Ovary (tissue), 9 donors: ENCODE measurements around the gene GPN1. TPM values are rescaled to one million over a fixed set of nuclear protein-coding genes. Genes with fewer than 3 reads are reported as not detected.

Experiments used
- DNase-seq, 5 donors: peaks; one replicate each; pipeline ENCODE4 v3.0.0-alpha.2; 2019 to 2020
- H3K27ac ChIP-seq, 2 donors: fragments of 200-600 bp; one replicate each; pipeline versions ENCODE4 v1.5.1 to v1.8.0; 2019 to 2022
- H3K27me3 ChIP-seq: fragments of 200-600 bp; one replicate; pipeline ENCODE4 v1.8.0; 2022
- H3K36me3 ChIP-seq: fragments of 200-600 bp; sonication (generic); one replicate; pipeline ENCODE4 v1.5.1; 2019
- H3K4me1 ChIP-seq: one replicate; pipeline ENCODE4 v1.8.1; 2013; ENCODE audit warnings: mild to moderate bottlenecking, moderate library complexity; ENCODE audit not compliant: insufficient read depth
- H3K4me3 ChIP-seq: fragments of 200-600 bp; sonication (generic); one replicate; pipeline ENCODE4 v1.5.1; 2017
- H3K9me3 ChIP-seq, 2 donors: fragments of 200-600 bp in 1 of 2; sonication (generic) in 1 of 2; one replicate each; pipeline versions ENCODE4 v1.5.1 to v1.8.1; 2013 to 2019; ENCODE audit warnings: mild to moderate bottlenecking in 1 of 2, moderate library complexity in 1 of 2
- CTCF ChIP-seq, 3 donors: fragments of 450-650 bp in 2 of 3; fragments of 200-600 bp in 1 of 3; IDR thresholded peaks; one replicate each; pipeline versions ENCODE4 v1.5.1 to v1.8.0; 2016 to 2022; ENCODE audit warnings: antibody characterized with exemption in 3 of 3, mild to moderate bottlenecking in 1 of 3
- EP300 ChIP-seq: sonication (generic); formaldehyde crosslinking; IDR thresholded peaks from one replicate; pipeline ENCODE4 v1.6.1; 2017; ENCODE audit warnings: antibody characterized with exemption
- POLR2A ChIP-seq: fragments of 450-650 bp; IDR thresholded peaks from one replicate; pipeline ENCODE4 v1.6.1; 2017; ENCODE audit warnings: antibody characterized with exemption, mild to moderate bottlenecking, moderate library complexity
- WGBS, 3 donors: extraction: QIAGEN DNeasy Blood & Tissue Kit in 1 of 3; methylation state at CpG; one replicate each; pipeline versions ENCODE4 v1.1.5 to v1.1.7; 2013 to 2017; 5-methylcytosine and 5-hydroxymethylcytosine counted together
- intact Hi-C, 4 donors: fragments of 100-400 bp; cut with DNase I; formaldehyde crosslinking; loops; one replicate each; pipeline versions ENCODE4 v1.11.0 to v1.15.1; 2022 to 2023
- polyA plus RNA-seq, 2 donors: library from polyadenylated mRNA; stranded (reverse); fragments of 200-250 nt in 1 of 2; fragments of 350-450 nt in 1 of 2; fragmentation: Illumina TruSeq in 1 of 2; extraction: RNeasy Lipid Tissue Mini Kit (QIAGEN cat#74804) in 1 of 2; gene quantifications; one replicate each; pipeline ENCODE4 v1.2.3, GENCODE V29; 2013 to 2014
- small RNA-seq: library from RNA; depleted of rRNA; stranded (forward); fragments of <200 nt; gene quantifications from one replicate; pipeline ENCODE3, GENCODE V24; 2016
- total RNA-seq, 7 donors: library from RNA; depleted of rRNA in 2 of 7; stranded (reverse); fragments of >200 nt in 2 of 7; fragmentation: NEBNext Ultra II Directional in 3 of 7; extraction: Animal tissue kit (Norgen Biotek cat#: 25700) in 3 of 7; gene quantifications; one replicate each; pipeline versions ENCODE4 v1.1.0 to v1.2.4, GENCODE V29; 2016 to 2023
- donor health status: DM: no; HTN: no; CAD: no; lungs with moderate emphysema.
- donor health status: DM: no; HTN: no; CAD: no.
- donor health status: Bipolar disorder and iron deficiency.
- donor health status: DM: yes; HTN: yes; CAD: no.
- donor health status: DM: no; HTN: no; CAD: no.
- donor health status: DM: yes; HTN: yes; CAD: no.

GPN1 gene
- total and polyA plus RNA-seq, 9 donors, result 15.1 to 48.3 (median 21.4) TPM

- no peaks in the 10 kb centered on the region for H3K27me3 ChIP-seq
- TF ChIP-seq EP300 (no peak), CTCF (IDR thresholded peaks at IDR 0.05) (no peak), POLR2A (no peak)
- intact Hi-C loops, result no loop called here
- no peak overlapping the region for H3K27ac ChIP-seq
- 94 to 100% (median 97%) methylated on average over 1 of the region's 1 CpG for WGBS, 3 donors
- H3K9me3 ChIP-seq, result no peaks in the 10 kb centered on the region
- H3K4me3 ChIP-seq, result no peak overlapping the region
- no peaks in the 10 kb centered on the region for H3K36me3 ChIP-seq
- H3K4me1 ChIP-seq, result no peaks in the 10 kb centered on the region
- no peak for DNase-seq
These were observed 58.4 kb downstream of the GPN1 start for GRCh38 chr2:27687232-27687631.

- intact Hi-C loops, result no loop called here
- TF ChIP-seq EP300, result no peak
- no peak for TF ChIP-seq POLR2A
- no peak for TF ChIP-seq CTCF (IDR thresholded peaks at IDR 0.05)
- 92 to 100% (median 96%) methylated on average over 2 of the region's 2 CpGs for WGBS, 3 donors
- Histone ChIP-seq H3K27me3 (no peaks in the 10 kb centered on the region), H3K27ac (no peak overlapping the region), H3K4me3 (no peak overlapping the region), H3K9me3 (no peaks in the 10 kb centered on the region), H3K4me1 (no peaks in the 10 kb centered on the region), H3K36me3 (no peaks in the 10 kb centered on the region)
- no peak for DNase-seq
These were observed 60.6 kb downstream of the GPN1 start for GRCh38 chr2:27689424-27689823.

- intact Hi-C loops, result no loop called here
- TF ChIP-seq EP300 (no peak), POLR2A (no peak), CTCF (IDR thresholded peaks at IDR 0.05) (no peak)
- H3K4me1 ChIP-seq, result no peaks in the 10 kb centered on the region
These were observed 61.2 kb downstream of the GPN1 start for GRCh38 chr2:27690052-27690451.

GRCh38 chr2:27697660-27698059 lies 68.8 kb downstream of the GPN1 start:
- no peaks in the 10 kb centered on the region for H3K9me3 ChIP-seq
- H3K36me3 ChIP-seq, result no peaks in the 10 kb centered on the region
- TF ChIP-seq EP300 (no peak), CTCF (IDR thresholded peaks at IDR 0.05) (no peak), POLR2A (no peak)
- intact Hi-C loops, result no loop called here
- H3K27ac ChIP-seq, result no peak overlapping the region
- no peak overlapping the region for H3K4me3 ChIP-seq
- no peak for DNase-seq
- H3K4me1 ChIP-seq, result no peaks in the 10 kb centered on the region
- WGBS, 3 donors, result 55 to 67% (median 66%) methylated on average over 1 of the region's 1 CpG
- no peaks in the 10 kb centered on the region for H3K27me3 ChIP-seq

More at GRCh38 chr2:27690052-27690451, 61.2 kb downstream of the GPN1 start:
- Histone ChIP-seq H3K9me3 (no peaks in the 10 kb centered on the region), H3K27me3 (no peaks in the 10 kb centered on the region), H3K27ac (no peak overlapping the region), H3K4me3 (no peak overlapping the region), H3K36me3 (no peaks in the 10 kb centered on the region)
- no peak for DNase-seq

Small RNA genes lying within 50 kb of the gene (small RNA-seq; reads per million reads assigned to genes)
- gene RF00340, result not detected

Other genes starting within 250 kb of the GPN1 start
- gene ZNF513, start 248.3 kb upstream of the GPN1 start, total RNA-seq, result 10 to 100 TPM in 6 of 7 donors, 1 to 10 TPM in 1; 4.8 to 24.1 (median 13.6) TPM
- 10 to 100 TPM in 1 of 2 donors, 1 to 10 TPM in 1; 3.4 to 11.0 TPM for gene ZNF513, start 248.3 kb upstream of the GPN1 start, polyA plus RNA-seq
- gene PPM1G, start 219.5 kb upstream of the GPN1 start, total RNA-seq, result 10 to 100 TPM; 27.2 to 57.4 (median 48.0) TPM
- 10 to 100 TPM; 41.0 to 89.4 TPM for gene PPM1G, start 219.5 kb upstream of the GPN1 start, polyA plus RNA-seq
- 100 to 1,000 TPM in 1 of 7 donors, 10 to 100 TPM in 6; 50.8 to 108 (median 90.0) TPM for gene NRBP1, start 200.4 kb upstream of the GPN1 start, total RNA-seq
- 100 to 1,000 TPM in 1 of 2 donors, 10 to 100 TPM in 1; 79.0 to 169 TPM for gene NRBP1, start 200.4 kb upstream of the GPN1 start, polyA plus RNA-seq
- gene KRTCAP3, start 186.7 kb upstream of the GPN1 start, total RNA-seq, result 10 to 100 TPM in 1 of 7 donors, 1 to 10 TPM in 6; 2.0 to 34.5 (median 4.4) TPM
- 1 to 10 TPM in 1 of 2 donors, under 1 TPM in 1; 0.82 to 2.8 TPM for gene KRTCAP3, start 186.7 kb upstream of the GPN1 start, polyA plus RNA-seq
- 10 to 100 TPM; 37.0 to 52.1 (median 43.9) TPM for gene IFT172, start 139.3 kb upstream of the GPN1 start, total RNA-seq
- gene IFT172, start 139.3 kb upstream of the GPN1 start, polyA plus RNA-seq, result 10 to 100 TPM; 23.9 to 28.9 TPM
- gene FNDC4, start 133.8 kb upstream of the GPN1 start, total RNA-seq, result 100 to 1,000 TPM in 1 of 7 donors, 10 to 100 TPM in 6; 27.3 to 117 (median 53.1) TPM
- gene FNDC4, start 133.8 kb upstream of the GPN1 start, polyA plus RNA-seq, result 10 to 100 TPM; 40.2 to 62.3 TPM
- 10 to 100 TPM in 3 of 7 donors, 1 to 10 TPM in 4; 1.3 to 14.5 (median 5.4) TPM for gene GCKR, start 132.2 kb upstream of the GPN1 start, total RNA-seq
- 1 to 10 TPM; 4.6 to 4.7 TPM for gene GCKR, start 132.2 kb upstream of the GPN1 start, polyA plus RNA-seq
- gene ZNF512, start 46.0 kb upstream of the GPN1 start, total RNA-seq, result 10 to 100 TPM; 40.2 to 69.3 (median 53.4) TPM
- gene ZNF512, start 46.0 kb upstream of the GPN1 start, polyA plus RNA-seq, result 10 to 100 TPM; 28.8 to 79.7 TPM
- gene CCDC121, start within 50 bp of the GPN1 start, total RNA-seq, result 1 to 10 TPM; 3.2 to 8.8 (median 6.5) TPM
- 1 to 10 TPM; 5.8 to 6.1 TPM for gene CCDC121, start within 50 bp of the GPN1 start, polyA plus RNA-seq
- gene SUPT7L, start 34.6 kb downstream of the GPN1 start, total RNA-seq, result 10 to 100 TPM; 20.4 to 29.2 (median 24.5) TPM
- gene SUPT7L, start 34.6 kb downstream of the GPN1 start, polyA plus RNA-seq, result 10 to 100 TPM; 22.1 to 37.7 TPM
- gene SLC4A1AP, start 34.8 kb downstream of the GPN1 start, total RNA-seq, result 10 to 100 TPM; 15.0 to 19.2 (median 16.2) TPM
- gene SLC4A1AP, start 34.8 kb downstream of the GPN1 start, polyA plus RNA-seq, result 10 to 100 TPM; 14.6 to 22.0 TPM
- 100 to 1,000 TPM in 2 of 7 donors, 10 to 100 TPM in 5; 50.5 to 185 (median 62.4) TPM for gene MRPL33, start 142.7 kb downstream of the GPN1 start, total RNA-seq
- gene MRPL33, start 142.7 kb downstream of the GPN1 start, polyA plus RNA-seq, result 100 to 1,000 TPM; 141 to 246 TPM